GM12878 (cell line): ENCODE data around the gene ZNF474.

Experiments used
- CEBPB ChIP-seq, 2 experiments: fragments of 150-350 bp in 1 of 2; IDR thresholded peaks; 2 replicates each; pipeline ENCODE4 v1.6.1; 2012 to 2014; ENCODE audit warnings: low read depth in 2 of 2, low read length in 2 of 2, borderline replicate concordance in 1 of 2, inconsistent platforms in 1 of 2
- CTCF ChIP-seq, 3 experiments: IDR thresholded peaks in 2 of 3; conservative IDR thresholded peaks in 1 of 3; 2 replicates each; pipeline ENCODE4 v1.5.1; 2011; ENCODE audit warnings: low read depth in 3 of 3, low read length in 3 of 3, mild to moderate bottlenecking in 3 of 3, control low read depth in 2 of 3, moderate library complexity in 2 of 3, inconsistent platforms in 1 of 3, mixed read lengths in 1 of 3; ENCODE audit not compliant: control insufficient read depth in 2 of 3, insufficient read depth in 1 of 3; ENCODE audit errors: extremely low read depth in 1 of 3
- E2F4 ChIP-seq: IDR thresholded peaks from 2 replicates; pipeline ENCODE4 v1.6.1; 2012; ENCODE audit warnings: low read depth, low read length, improper control_type of control experiment
- EP300 ChIP-seq, 2 experiments: fragments of 150-350 bp in 1 of 2; IDR thresholded peaks; 2 replicates each; pipeline ENCODE4 v1.6.1; 2011 to 2012; ENCODE audit warnings: low read depth in 2 of 2, low read length in 2 of 2, borderline replicate concordance in 1 of 2, improper control_type of control experiment in 1 of 2, inconsistent platforms in 1 of 2; ENCODE audit not compliant: control insufficient read depth in 1 of 2
- ESRRA ChIP-seq: IDR thresholded peaks from 2 replicates; pipeline ENCODE4 v1.6.1; 2012; ENCODE audit warnings: mild to moderate bottlenecking, low read length, improper control_type of control experiment
- EZH2 ChIP-seq: IDR thresholded peaks from 2 replicates; pipeline ENCODE4 v1.6.1; 2012; ENCODE audit warnings: low read depth, mild to moderate bottlenecking, control low read depth, inconsistent platforms, low read length, borderline replicate concordance; ENCODE audit not compliant: control insufficient read depth
- FOXM1 ChIP-seq: IDR thresholded peaks from 2 replicates; pipeline ENCODE4 v1.6.1; 2012; ENCODE audit warnings: low read depth, mild to moderate bottlenecking, inconsistent platforms, low read length, moderate library complexity
- IKZF2 ChIP-seq, 2 experiments: fragments of 450-650 bp; IDR thresholded peaks; 2 replicates each; pipeline ENCODE4 v1.6.1; 2017; ENCODE audit warnings: mild to moderate bottlenecking in 2 of 2, moderate library complexity in 2 of 2
- RAD21 ChIP-seq: IDR thresholded peaks from 2 replicates; pipeline ENCODE4 v1.6.1; 2011; ENCODE audit warnings: mild to moderate bottlenecking, low read depth, low read length, moderate library complexity; ENCODE audit not compliant: insufficient read depth
- SRF ChIP-seq, 2 experiments: IDR thresholded peaks; 2 replicates each; pipeline ENCODE4 v1.6.1; 2011; ENCODE audit warnings: low read depth in 2 of 2, low read length in 2 of 2, mild to moderate bottlenecking in 1 of 2, moderate library complexity in 1 of 2
- TARDBP ChIP-seq: IDR thresholded peaks from 2 replicates; pipeline ENCODE4 v1.6.1; 2016; ENCODE audit warnings: borderline replicate concordance
- USF2 ChIP-seq: IDR thresholded peaks from 2 replicates; pipeline ENCODE4 v1.6.1; 2011; ENCODE audit warnings: low read depth, low read length, improper control_type of control experiment, borderline replicate concordance

- TF ChIP-seq CTCF (IDR thresholded peaks at IDR 0.05 in 2 of 3, conservative IDR thresholded peaks at IDR 0.05 in 1 of 3; ENCODE audit: control insufficient read depth in 2 of 3, extremely low read depth in 1 of 3, insufficient read depth in 1 of 3, low read depth in 3 of 3, low read length in 3 of 3), result no peak
- TF ChIP-seq CEBPB (IDR thresholded peaks at IDR 0.05; ENCODE audit: borderline replicate concordance in 1 of 2, low read depth in 2 of 2, low read length in 2 of 2), result no peak
- TF ChIP-seq USF2, result no peak
- no peak for TF ChIP-seq SRF (IDR thresholded peaks at IDR 0.05; ENCODE audit: low read depth in 2 of 2, low read length in 2 of 2)
- TF ChIP-seq E2F4, result no peak
- TF ChIP-seq FOXM1, result no peak
- TF ChIP-seq IKZF2 (IDR thresholded peaks at IDR 0.05), result no peak
- TF ChIP-seq ESRRA, result no peak
- TF ChIP-seq RAD21, result no peak
- no peak for TF ChIP-seq EZH2
- TF ChIP-seq EP300 (IDR thresholded peaks at IDR 0.05; ENCODE audit: borderline replicate concordance in 1 of 2, control insufficient read depth in 1 of 2, low read depth in 2 of 2, low read length in 2 of 2), result no peak
- TF ChIP-seq TARDBP, result no peak
Measured at GRCh38 chr5:122184676-122185255, 55.4 kb downstream of the ZNF474 start.
